ENCODE results near the gene BRINP3. TPM values are rescaled to one million over a fixed set of nuclear protein-coding genes. Genes with fewer than 3 reads are reported as not detected.

BRINP3 gene
- total RNA-seq, 1 experiment from 2014 or later: 0.28 TPM

DNA sequence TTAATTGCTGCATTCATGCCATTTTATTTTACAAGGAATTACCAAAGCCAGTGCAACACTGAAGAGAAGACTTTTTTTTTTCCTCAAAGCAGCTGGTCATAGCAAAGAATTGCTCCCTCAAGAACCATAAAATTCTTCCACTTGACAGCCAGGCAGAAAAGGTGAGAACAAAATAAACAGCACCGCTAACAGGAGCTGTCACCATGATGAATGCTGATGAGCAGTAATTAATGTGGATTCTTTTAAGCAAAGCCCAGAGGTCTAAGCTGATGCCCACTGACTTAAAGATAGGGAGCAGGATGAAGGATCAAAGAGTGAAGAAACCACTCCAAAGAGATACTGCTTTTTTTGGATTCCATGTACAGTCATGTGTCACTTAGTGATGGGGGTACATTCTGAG is 428.4 kb downstream of the BRINP3 start (continued):
- no peak for TF ChIP-seq STAT6 (CRISPR knock-in tag; conservative IDR thresholded peaks at IDR 0.05; ENCODE audit: low read depth)
- TF ChIP-seq NR3C1 (CRISPR knock-in tag; conservative IDR thresholded peaks at IDR 0.05; ENCODE audit: low read depth): no peak
- no peak for TF ChIP-seq CTCF (IDR thresholded peaks at IDR 0.05)
- TF ChIP-seq, protein P1, sequence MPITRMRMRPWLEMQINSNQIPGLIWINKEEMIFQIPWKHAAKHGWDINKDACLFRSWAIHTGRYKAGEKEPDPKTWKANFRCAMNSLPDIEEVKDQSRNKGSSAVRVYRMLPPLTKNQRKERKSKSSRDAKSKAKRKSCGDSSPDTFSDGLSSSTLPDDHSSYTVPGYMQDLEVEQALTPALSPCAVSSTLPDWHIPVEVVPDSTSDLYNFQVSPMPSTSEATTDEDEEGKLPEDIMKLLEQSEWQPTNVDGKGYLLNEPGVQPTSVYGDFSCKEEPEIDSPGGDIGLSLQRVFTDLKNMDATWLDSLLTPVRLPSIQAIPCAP (CRISPR knock-in tag; IDR thresholded peaks at IDR 0.05): no peak
- TF ChIP-seq KAT7 (CRISPR knock-in tag; IDR thresholded peaks at IDR 0.05; ENCODE audit: borderline replicate concordance): no peak
- no peak for TF ChIP-seq RELA (CRISPR knock-in tag; IDR thresholded peaks at IDR 0.05; ENCODE audit: borderline replicate concordance)
- TF ChIP-seq ETV6 (CRISPR knock-in tag; IDR thresholded peaks at IDR 0.05): no peak
- TF ChIP-seq ZNF219 (CRISPR knock-in tag; IDR thresholded peaks at IDR 0.05; ENCODE audit: borderline replicate concordance): no peak

Data from WTC11 (cell line).